ENCODE measurements around the gene NAT16. TPM values are rescaled to one million over a fixed set of nuclear protein-coding genes. Genes with fewer than 3 reads are reported as not detected.
A peak's percentile ranks its signal among the peaks of the same experiment; 100 is the strongest.

Gene NAT16
- total and polyA plus RNA-seq, 9 of the 15 experiments (the other 6 are each of a cell fraction or from before 2014, with no cell fraction given): 0.04 TPM; not detected in 8

DNA sequence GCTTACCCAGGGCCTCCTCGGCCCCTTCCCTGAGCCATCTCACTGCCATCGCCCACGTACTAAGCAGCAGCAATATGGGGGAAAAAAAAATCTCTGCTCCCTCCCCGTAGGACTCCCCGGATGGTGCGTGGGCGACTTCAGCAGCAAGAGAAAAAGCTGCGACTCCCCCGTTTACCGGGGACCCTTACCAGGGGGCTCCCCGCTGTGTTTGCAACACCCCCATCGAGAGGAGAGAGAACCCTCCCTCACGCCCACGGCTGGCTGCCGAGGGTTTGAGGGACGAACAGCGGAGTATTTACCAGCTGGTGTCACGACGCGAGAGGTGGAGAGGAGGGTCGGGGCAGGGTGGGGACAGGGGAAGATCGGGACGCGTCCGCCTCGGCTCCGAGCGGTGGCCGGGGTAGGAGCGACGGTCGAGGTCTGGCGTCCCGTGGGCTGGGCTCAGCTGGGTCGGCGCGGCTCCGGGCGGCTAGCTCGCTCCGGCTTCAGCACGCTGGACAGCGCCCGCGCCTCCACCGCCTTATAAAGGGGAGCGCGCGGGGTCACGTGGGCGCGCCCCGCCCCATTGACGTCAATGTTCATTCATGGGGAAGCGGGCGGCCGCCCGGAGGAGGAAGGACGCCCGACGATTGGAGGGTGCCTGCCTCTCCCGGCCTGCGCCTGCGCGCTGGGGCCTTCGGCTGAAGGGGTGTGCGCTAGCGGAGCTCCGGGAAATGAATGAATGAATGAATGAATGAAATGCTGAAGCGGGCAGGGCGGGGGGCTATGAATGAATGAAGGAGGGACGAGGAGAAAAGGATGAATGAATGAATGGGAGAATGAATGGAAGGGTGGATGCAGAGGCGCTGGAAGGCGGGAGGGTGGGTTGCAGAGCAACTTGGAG lies 14.8 kb downstream of the NAT16 start, which contains the start of gene VGF (continued):
- TF ChIP-seq, protein P1, sequence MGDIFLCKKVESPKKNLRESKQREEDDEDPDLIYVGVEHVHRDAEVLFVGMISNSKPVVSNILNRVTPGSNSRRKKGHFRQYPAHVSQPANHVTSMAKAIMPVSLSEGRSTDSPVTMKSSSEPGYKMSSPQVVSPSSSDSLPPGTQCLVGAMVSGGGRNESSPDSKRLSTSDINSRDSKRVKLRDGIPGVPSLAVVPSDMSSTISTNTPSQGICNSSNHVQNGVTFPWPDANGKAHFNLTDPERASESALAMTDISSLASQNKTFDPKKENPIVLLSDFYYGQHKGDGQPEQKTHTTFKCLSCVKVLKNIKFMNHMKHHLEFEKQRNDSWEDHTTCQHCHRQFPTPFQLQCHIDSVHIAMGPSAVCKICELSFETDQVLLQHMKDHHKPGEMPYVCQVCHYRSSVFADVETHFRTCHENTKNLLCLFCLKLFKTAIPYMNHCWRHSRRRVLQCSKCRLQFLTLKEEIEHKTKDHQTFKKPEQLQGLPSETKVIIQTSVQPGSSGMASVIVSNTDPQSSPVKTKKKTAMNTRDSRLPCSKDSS (IDR thresholded peaks at IDR 0.05; ENCODE audit: low read depth, partially characterized antibody): no peak
- TF ChIP-seq RBM15 (IDR thresholded peaks at IDR 0.05; ENCODE audit: insufficient read depth, low read length) (no peak), PTRF (tag; IDR thresholded peaks at IDR 0.05) (no peak), SIRT6 (IDR thresholded peaks at IDR 0.05; ENCODE audit: low read depth, low read length) (no peak), UBTF (IDR thresholded peaks at IDR 0.05; ENCODE audit: borderline replicate concordance in 1 of 2, low read depth in 2 of 2, low read length in 2 of 2) (peak in 1 of 2 experiments; percentile 91; a peak in 2 of 4 replicates), ZNF217 (CRISPR knock-in tag; IDR thresholded peaks at IDR 0.05) (no peak), IRF2 (CRISPR knock-in tag; IDR thresholded peaks at IDR 0.05) (peak; percentile 85; the same call in 1 of the 2 replicates), ELF2 (CRISPR knock-in tag; IDR thresholded peaks at IDR 0.05) (no peak), ZNF778 (CRISPR knock-in tag; IDR thresholded peaks at IDR 0.05) (no peak), HDAC3 (IDR thresholded peaks at IDR 0.05; ENCODE audit: borderline replicate concordance, partially characterized antibody) (no peak), ZNF57 (CRISPR knock-in tag; IDR thresholded peaks at IDR 0.05) (no peak), ZNF707 (CRISPR knock-in tag; conservative IDR thresholded peaks at IDR 0.05) (no peak), MAFG (tag; conservative IDR thresholded peaks at IDR 0.05) (no peak), ARID3B (CRISPR knock-in tag; IDR thresholded peaks at IDR 0.05; ENCODE audit: borderline replicate concordance) (no peak), XRCC5 (IDR thresholded peaks at IDR 0.05; ENCODE audit: low read depth, low read length) (peak; percentile 70)
- TF ChIP-seq, protein P2, sequence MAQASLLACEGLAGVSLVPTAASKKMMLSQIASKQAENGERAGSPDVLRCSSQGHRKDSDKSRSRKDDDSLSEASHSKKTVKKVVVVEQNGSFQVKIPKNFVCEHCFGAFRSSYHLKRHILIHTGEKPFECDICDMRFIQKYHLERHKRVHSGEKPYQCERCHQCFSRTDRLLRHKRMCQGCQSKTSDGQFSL (CRISPR knock-in tag; IDR thresholded peaks at IDR 0.05): no peak; the same call in 1 of the 2 replicates
- TF ChIP-seq, protein P2 (tag; IDR thresholded peaks at IDR 0.05): no peak
- TF ChIP-seq, protein P3, sequence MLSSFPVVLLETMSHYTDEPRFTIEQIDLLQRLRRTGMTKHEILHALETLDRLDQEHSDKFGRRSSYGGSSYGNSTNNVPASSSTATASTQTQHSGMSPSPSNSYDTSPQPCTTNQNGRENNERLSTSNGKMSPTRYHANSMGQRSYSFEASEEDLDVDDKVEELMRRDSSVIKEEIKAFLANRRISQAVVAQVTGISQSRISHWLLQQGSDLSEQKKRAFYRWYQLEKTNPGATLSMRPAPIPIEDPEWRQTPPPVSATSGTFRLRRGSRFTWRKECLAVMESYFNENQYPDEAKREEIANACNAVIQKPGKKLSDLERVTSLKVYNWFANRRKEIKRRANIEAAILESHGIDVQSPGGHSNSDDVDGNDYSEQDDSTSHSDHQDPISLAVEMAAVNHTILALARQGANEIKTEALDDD (IDR thresholded peaks at IDR 0.05): no peak
